Lower leg skin (tissue), 4 donors: ENCODE results near the gene ACKR2. TPM values are rescaled to one million over a fixed set of nuclear protein-coding genes. Genes with fewer than 3 reads are reported as not detected.

Experiments used
- DNase-seq, 2 donors: peaks; one replicate each; pipeline ENCODE4 v3.0.0-alpha.2; 2019; ENCODE audit warnings: low spot score in 2 of 2
- H3K4me3 ChIP-seq: fragments of 200-600 bp; sonication (generic); 2 replicates; pipeline ENCODE4 v1.5.1; 2017; ENCODE audit warnings: mild to moderate bottlenecking, low read depth; ENCODE audit not compliant: poor library complexity, severe bottlenecking
- POLR2A ChIP-seq, 2 donors: fragments of 450-650 bp; IDR thresholded peaks; one replicate each; pipeline ENCODE4 v1.6.1; 2016 to 2017; ENCODE audit warnings: antibody characterized with exemption in 2 of 2, mild to moderate bottlenecking in 1 of 2, moderate library complexity in 1 of 2
- WGBS, 2 donors: methylation state at CpG; one replicate each; pipeline ENCODE4 v1.1.5; 2018; 5-methylcytosine and 5-hydroxymethylcytosine counted together
- intact Hi-C: fragments of 100-400 bp; cut with DNase I; formaldehyde crosslinking; loops from one replicate; pipeline ENCODE4 v1.15.0; 2023; ENCODE audit warnings: low total_unique reads
- total RNA-seq, 4 donors: library from RNA; depleted of rRNA; stranded (reverse); fragments of >200 nt; gene quantifications; one replicate each; pipeline ENCODE4 v1.1.0, GENCODE V29; 2016
- TF ChIP-seq, protein P1 (sequence below), 3 donors: fragments of 450-650 bp; IDR thresholded peaks; one replicate each; pipeline ENCODE4 v1.5.1; 2016; ENCODE audit warnings: antibody characterized with exemption in 3 of 3, mild to moderate bottlenecking in 3 of 3, moderate library complexity in 2 of 3

Gene ACKR2
- total RNA-seq, 4 donors from 2014 or later: 3.7 to 6.3 (median 4.5) TPM

DNA sequence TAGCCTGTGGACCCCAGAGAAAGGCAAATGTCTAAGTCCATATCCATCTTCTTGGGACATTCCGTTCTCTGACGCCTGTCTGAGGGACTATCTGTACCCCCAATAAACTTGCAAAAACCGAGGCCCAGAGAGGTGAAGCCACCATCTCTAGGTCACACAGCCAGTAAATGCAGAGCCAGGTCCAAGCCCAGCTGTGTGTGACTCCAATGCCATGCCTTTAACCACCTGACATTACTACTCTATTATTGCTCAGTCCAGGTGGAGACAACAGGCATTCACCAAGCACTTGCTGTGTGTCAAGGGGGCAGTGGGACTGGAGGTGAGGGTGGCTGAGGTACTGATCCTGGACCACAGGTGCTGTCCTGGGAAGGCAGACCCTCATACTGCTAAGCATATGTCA, 41.0 kb downstream of the ACKR2 start:
- WGBS, 2 donors: 90 to 92% methylated on average over 3 of the region's 3 CpGs
- peak in 1 of 2 donors; percentile 34 for DNase-seq
- no peak overlapping the region for H3K4me3 ChIP-seq
- TF ChIP-seq, protein P1, sequence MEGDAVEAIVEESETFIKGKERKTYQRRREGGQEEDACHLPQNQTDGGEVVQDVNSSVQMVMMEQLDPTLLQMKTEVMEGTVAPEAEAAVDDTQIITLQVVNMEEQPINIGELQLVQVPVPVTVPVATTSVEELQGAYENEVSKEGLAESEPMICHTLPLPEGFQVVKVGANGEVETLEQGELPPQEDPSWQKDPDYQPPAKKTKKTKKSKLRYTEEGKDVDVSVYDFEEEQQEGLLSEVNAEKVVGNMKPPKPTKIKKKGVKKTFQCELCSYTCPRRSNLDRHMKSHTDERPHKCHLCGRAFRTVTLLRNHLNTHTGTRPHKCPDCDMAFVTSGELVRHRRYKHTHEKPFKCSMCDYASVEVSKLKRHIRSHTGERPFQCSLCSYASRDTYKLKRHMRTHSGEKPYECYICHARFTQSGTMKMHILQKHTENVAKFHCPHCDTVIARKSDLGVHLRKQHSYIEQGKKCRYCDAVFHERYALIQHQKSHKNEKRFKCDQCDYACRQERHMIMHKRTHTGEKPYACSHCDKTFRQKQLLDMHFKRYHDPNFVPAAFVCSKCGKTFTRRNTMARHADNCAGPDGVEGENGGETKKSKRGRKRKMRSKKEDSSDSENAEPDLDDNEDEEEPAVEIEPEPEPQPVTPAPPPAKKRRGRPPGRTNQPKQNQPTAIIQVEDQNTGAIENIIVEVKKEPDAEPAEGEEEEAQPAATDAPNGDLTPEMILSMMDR (IDR thresholded peaks at IDR 0.05): no peak
- no peak for TF ChIP-seq POLR2A (IDR thresholded peaks at IDR 0.05)
- intact Hi-C loops: no loop called here

DNA sequence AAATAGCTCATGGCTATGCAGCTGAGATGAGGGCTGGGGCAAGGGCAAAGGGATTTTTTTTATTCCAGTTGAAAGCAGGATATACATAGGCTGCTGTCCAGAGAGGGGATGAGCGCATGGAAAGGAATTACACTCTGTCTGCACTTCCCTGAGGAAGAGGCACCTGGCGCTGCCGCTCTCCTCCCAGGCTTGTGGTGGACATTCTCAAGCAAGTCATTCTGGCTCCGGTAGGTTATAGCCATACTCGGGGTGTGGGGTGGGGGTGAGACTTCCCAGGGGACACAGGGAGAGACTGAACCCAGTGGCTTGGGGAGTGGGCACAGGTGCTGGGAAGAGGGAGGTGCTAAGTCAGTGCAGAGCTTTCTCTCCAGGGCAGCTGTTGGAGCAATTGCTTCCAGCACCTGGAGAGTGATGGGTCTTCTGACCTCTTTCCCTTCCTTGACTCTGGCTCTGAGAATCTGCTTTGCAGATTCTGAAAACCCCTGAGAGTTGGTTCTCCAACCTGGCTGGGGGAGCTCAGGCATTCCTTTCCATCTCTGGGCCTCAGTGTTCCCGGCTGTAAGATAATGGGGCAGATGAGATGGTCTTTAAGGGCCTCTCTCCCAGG, 42.1 kb downstream of the ACKR2 start:
- TF ChIP-seq, protein P1 (IDR thresholded peaks at IDR 0.05): no peak
- TF ChIP-seq POLR2A (IDR thresholded peaks at IDR 0.05): no peak
- no peak overlapping the region for H3K4me3 ChIP-seq
- DNase-seq: peak in 1 of 2 donors; percentile 83
- WGBS, 2 donors: 83% methylated on average over 6 of the region's 6 CpGs
- intact Hi-C loops: no loop called here

DNA sequence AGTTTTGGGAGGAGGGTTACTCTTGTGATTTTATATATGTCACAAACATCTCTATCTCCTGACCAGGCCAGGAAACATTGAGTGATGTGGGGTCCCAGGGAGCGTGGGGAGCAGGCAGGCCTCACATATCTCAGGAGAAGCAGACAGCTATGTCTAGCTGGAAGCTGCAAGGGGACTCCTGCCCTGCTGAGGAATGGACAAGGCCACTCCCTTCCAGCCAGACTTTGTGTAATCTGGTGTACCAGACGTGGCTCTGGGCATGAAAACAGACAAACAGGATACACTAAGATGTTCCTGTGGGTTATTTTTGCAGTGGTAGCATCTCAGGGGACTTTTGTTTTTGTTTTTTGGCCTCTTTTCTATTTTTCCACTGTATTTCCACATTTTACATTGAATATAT, 43.2 kb downstream of the ACKR2 start:
- intact Hi-C loops: no loop called here
- no peak overlapping the region for H3K4me3 ChIP-seq
- WGBS, 2 donors: 33 to 40% methylated on average over 2 of the region's 2 CpGs
- TF ChIP-seq, protein P1 (IDR thresholded peaks at IDR 0.05): no peak
- no peak for TF ChIP-seq POLR2A (IDR thresholded peaks at IDR 0.05)
- DNase-seq: peak; percentile 52 to 85

DNA sequence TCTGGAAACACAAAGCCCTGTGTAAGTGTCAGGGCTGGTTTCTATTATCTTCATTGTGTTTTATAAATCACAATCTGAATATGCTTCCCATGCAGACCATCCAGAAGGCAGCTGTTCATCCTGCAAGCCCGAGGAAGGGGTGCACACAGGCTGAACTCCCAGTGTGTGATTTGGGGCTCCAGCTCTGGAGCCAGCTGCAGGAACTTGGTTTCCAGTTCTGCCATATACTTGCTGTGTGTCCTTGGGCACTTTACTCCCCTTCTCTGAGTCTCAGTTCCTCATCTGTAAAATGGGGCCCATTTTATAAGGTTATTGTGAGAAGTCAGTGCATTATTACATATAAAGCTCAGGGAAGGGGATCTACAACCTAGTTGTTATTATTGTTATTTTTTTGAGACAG, 43.8 kb downstream of the ACKR2 start:
- WGBS, 2 donors: 57 to 58% methylated on average over 1 of the region's 1 CpG
- TF ChIP-seq, protein P1 (IDR thresholded peaks at IDR 0.05): no peak
- no peak for TF ChIP-seq POLR2A (IDR thresholded peaks at IDR 0.05)
- no peak overlapping the region for H3K4me3 ChIP-seq
- DNase-seq: peak in 1 of 2 donors; percentile 28
- intact Hi-C loops: no loop called here

DNA sequence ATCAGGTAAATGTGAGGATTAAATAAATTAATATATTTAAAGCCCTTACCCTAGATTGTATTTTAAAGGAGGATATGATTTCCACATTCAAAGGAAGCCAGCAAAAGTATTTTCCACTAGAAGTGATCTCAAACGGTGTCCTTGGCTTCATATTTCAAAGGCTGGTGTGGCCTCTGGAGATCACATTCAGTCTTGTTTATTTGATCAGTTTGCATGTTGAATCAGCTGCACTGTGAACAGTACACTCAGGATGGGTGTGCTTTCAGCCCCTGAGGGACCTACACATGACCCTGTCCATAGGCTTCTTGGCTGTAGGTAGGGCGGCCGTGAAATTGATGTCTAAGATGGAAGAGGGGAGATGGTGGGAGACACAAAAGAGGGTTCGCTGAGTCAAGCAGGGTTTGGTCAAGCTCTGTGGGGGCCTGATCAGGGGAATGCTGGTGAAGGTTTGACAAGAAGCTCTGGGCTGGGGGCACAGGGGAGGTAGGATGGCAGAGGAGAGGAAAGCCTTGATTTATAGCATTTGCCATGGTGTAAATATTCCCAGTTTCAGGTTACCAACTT, 44.6 kb downstream of the ACKR2 start:
- no peak for TF ChIP-seq POLR2A (IDR thresholded peaks at IDR 0.05)
- TF ChIP-seq, protein P1 (IDR thresholded peaks at IDR 0.05): no peak
- peak in 1 of 2 donors; percentile 46 for DNase-seq
- intact Hi-C loops: no loop called here
- 76 to 81% methylated on average over 4 of the region's 4 CpGs for WGBS, 2 donors
- H3K4me3 ChIP-seq: no peak overlapping the region

DNA sequence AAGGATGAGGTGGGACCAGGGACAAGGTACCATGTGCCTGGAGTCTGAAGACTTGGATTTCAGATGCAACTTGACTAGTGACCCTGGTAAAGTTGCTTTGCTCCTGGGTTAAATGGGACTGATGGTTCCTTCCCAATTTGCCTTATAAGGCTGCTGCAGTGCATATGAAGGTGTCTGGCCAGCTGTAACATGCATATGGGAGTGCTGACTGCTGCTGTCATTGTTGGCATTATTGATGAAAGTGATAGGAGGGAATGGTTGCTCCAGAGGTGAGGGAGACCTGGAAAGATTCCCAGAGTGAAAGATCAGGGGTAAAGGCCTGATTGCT, 45.9 kb downstream of the ACKR2 start:
- intact Hi-C loops: no loop called here

More for the DNA sequence above, 45.9 kb downstream of the ACKR2 start:
- TF ChIP-seq POLR2A (IDR thresholded peaks at IDR 0.05): no peak
- TF ChIP-seq, protein P1 (IDR thresholded peaks at IDR 0.05): no peak
- H3K4me3 ChIP-seq: no peak overlapping the region
- no peak for DNase-seq
